HPDE6-E6E7 (cell line): ENCODE data around the gene FOXP3.

Source experiments
- DNase-seq: peaks from one replicate; pipeline ENCODE4 v3.0.0; 2011; ENCODE audit warnings: missing footprints; ENCODE audit errors: extremely low spot score

FOXP3 gene

DNA sequence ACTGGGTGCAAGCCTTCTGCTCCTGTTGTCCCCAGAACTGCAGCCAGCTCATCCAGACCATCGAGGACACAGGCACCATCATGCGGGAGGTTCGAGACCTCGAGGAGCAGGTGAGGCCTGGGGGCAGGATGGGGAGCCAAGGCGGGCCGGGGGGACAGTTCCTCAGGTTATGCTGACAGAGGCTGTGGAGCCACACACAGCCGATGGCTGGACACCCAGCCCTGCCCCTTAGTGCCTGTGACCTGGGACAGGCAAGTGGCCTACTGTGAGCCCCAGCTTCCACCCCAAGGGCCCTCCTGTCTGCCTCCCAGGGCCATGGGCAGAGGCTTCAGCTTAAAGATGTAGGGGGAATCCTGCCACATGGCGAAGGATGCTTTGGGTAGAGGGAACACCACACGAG is 14.9 kb downstream of the FOXP3 start:
- DNase-seq, result no peak

DNA sequence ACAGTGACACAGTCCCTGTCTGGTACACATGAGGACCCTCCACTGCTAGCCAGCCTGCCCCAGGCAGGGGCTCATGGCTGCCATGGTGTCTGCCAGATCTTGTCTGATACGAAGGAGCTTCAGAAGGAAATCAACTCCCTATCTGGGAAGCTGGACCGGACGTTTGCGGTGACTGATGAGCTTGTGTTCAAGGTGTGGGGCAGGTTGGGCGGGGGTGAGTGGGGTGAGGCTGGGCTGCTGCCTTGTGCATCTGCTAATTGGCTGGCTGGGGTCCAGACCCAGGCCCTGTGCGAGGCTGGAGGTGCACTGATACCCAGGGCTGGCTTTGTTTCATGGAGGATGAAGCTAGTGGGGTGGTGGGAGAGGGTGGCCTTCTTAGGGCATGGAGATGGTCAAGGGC is 15.4 kb downstream of the FOXP3 start:
- DNase-seq, result no peak

DNA sequence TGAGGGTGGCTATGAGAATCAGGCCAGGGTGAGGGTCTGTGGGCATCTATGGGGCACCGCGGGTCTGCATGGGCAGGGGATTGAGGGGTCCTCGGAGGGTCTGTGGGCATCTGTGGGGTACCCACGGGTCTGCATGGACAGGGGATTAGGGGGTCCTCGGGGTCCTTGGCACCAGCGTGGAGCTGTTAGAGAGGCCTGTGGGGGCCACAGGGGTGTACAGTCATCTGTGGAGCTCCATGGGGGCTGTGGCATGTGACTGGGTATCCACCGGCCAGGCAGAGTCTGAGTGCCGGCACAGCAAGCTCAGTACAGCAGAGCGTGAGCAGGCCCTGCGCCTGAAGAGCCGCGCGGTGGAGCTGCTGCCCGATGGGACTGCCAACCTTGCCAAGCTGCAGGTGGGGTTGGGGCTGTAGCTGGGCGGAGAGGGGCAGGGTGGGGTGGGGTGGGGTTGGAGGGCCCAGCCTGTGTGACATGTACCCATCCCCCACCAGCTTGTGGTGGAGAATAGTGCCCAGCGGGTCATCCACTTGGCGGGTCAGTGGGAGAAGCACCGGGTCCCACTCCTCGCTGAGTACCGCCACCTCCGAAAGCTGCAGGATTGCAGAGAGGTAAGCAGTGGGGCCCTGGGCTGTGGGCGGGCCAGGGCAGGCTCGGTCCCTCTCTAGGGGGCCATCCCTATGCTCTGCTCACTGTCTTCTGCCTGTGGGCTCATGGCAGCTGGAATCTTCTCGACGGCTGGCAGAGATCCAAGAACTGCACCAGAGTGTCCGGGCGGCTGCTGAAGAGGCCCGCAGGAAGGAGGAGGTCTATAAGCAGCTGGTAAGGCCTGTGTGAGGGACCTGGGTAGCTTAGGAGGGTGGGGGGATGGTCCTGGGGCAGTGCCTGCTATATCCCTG is 16.3 kb downstream of the FOXP3 start:
- DNase-seq, result no peak

DNA sequence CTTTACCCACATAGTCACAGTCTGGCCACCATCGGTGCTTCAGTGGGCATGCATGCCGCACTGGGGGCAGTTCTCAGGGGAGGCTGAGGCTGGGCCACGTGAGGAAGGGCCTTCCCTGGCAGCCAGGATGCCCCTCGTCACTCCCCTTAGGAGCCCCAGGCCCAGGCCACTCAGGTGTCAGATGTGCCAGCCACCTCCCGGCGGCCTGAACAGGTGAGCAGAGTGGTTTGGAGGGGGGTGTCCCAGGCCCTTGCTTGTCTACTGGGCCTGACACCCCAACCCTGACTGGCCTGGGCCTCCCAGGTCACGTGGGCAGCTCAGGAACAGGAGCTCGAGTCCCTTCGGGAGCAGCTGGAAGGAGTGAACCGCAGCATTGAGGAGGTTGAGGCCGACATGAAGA is 17.2 kb downstream of the FOXP3 start:
- no peak for DNase-seq

DNA sequence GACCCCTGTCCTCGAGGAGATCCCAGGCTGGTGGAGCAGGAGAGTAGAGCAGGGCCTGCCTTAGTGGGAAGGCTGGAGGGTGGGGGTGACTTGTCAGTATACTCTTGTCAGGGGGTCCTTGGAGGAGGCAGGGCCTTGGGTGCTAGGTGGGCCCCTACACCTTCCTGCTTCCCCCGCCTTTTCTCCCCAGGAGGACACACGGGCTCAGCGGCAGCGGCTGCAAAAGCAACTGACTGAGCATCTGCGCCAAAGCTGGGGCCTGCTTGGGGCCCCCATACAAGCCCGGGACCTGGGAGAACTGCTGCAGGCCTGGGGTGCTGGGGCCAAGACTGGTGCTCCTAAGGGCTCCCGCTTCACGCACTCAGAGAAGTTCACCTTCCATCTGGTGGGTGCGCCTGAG is 18.0 kb downstream of the FOXP3 start:
- no peak for DNase-seq

DNA sequence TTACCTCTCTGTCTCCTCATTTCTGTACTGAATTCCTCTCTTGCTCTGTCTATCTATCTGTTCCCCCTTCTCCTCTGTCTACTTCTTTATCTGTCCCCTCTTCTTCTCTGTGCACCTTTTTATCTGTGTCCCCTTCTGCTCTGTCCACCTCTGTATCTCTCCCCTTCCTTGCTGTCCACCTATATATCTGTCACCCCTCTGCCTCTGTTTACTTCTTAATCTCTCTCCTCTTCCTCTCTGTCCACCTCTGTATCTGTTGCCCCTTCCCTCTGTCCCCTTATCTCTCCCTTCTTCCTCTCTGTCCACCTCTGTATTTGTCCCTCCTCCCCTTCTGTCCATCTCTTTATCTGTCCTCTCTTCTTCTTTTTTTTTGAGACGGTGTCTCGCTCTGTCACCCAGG is 20.3 kb downstream of the FOXP3 start:
- DNase-seq, result no peak

DNA sequence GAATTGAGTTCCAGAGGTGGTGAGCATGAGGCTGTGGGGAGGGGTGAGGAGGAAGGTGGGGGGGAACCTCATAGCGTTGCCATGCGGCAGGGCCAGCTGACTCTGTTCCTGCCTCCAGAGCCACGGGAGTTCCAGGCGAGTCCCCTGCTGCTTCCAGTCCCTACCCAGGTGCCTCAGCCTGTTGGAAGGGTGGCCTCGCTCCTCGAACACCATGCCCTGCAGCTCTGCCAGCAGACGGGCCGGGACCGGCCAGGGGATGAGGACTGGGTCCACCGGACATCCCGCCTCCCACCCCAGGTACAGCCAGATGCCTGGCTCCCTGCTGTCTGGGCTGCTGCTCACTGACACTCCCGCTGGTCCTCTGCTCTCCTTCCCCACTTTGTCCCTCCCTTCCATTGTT is 21.3 kb downstream of the FOXP3 start:
- no peak for DNase-seq

DNA sequence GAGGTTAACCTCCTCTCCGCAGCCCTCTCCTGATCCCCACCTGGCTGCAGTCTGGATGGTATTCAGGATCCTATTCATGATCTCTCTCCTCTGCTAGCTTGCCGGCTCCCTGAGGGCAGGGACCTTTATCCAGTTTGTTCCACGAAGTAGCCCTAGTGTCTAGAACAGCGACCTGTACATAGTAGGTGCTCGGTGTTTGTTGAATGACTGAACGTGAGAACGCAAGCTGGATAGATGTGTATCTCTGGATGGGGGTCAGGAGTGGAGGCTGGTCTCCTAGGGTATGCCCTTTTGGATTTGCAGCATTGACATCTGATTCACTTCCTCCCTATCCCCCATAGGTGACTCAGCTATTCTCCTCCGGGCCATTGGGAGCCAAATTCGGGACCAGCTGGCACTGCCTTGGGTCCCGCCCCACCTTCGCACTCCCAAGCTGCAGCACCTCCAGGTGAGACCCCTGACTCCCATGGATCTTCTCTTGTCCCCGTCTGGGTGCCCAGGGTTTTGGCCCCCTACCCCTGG is 21.9 kb downstream of the FOXP3 start:
- DNase-seq, result no peak

DNA sequence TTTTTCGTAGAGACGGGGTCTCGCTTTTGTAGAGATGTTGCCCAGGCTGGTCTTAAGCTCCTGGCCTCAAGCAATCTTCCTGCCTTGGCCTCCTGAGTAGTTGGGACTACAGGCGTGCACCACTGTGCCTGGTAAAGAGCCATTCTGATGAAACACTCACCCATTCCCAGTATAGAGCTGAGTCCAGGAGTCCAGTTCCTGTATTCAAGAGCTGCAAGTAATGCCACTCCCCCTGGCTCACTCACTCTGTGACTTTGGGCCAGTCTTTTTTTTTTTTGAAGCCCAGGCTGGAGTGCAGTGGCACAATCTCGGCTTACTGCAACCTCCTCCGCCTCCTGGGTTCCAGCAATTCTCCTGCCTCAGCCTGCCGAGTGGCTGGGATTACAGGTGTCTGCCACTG is 25.8 kb downstream of the FOXP3 start:
- DNase-seq, result no peak

DNA sequence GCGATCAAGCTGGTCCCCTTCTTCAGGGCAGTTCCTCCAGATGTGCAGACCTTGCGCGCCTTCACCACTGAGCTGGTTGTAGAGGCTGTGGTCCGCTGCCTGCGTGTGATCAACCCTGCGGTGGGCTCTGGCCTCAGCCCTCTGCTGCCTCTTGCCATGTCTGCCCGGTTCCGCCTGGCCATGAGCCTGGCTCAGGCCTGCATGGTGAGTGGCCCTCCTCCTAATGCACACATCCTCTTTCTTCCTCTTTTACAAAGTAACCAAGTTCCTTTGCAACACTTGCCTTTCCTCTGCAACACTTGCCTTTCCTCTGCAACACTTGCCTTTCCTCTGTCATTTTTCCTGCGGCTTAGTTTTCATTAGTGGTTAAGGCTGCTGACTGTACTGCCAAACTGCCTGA is 27.4 kb downstream of the FOXP3 start:
- no peak for DNase-seq

DNA sequence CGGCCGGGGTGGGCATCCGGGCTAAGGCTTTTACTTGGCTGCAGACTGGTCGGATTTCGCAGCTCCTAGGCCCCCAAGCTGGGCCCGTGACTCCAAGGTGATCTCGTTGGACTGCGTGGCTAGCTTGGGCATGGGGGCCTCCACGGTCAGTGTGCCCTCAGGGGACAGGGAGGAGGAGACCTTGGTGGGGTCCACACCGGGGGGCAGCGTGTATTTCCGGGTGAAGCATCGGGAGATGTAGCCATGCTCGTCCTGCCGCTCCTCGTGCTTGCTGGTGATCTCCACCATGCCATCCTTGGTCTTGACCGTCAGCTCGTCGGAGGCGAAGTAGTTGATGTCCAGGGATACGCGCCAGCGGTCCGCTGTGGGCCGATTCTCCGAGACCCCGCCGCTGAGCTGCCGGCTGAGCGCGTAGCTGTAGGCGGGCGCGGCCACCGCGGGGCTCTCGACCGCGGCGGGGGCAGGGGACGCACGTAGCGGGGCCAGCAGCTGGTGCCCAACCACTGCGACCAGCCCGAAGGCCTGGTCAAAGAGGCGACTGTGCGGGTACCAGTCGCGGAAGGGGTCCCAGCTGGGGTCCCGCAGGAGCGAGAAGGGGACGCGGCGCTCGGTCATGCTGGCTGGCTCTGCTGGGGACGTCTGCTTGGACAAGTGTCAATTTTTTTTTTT is 30.5 kb downstream of the FOXP3 start:
- no peak for DNase-seq

DNA sequence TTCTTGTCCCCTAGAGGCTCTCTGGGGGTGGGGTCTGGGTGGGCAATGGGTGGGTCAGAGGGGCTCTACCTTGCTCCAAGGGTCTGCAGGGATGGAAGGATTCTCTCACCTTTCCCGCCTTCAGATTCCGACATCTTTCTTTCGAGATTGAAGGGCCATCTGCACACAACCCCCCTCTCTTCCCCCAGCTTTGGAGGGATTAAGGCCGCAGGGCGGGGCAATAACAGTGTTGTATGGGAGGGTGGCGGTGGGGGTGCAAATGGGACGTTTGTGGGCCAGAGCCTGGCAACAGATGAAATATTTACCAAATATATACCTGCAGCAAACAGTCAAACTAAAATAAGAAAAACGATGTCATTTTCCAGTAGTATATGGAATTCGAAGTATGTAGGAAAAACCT is 31.3 kb downstream of the FOXP3 start, which contains the start of gene CACNA1F:
CACNA1F (minus strand) TSS at position 165 of the 400 bp plus-strand sequence; CDS start at position 134, 31 bp downstream.
- no peak for DNase-seq

DNA sequence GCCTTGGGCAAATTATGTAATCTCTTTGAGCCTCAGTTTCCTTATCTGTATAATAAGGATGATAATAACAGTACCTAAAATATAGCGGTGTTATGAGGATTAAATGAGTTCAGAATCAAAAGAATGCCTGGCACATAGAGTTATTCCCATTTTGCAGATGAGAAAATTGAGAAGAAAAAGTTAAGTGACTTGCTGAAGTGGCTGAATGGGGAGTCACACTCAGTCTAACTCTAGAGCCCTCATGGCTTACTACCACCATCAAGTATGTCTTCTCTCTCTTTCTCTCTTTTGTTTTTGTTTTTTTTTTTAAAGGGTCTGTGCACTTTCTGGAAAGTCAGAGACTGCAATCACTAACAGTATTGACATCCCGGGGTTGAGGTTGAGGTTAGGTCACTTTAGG is 32.0 kb downstream of the FOXP3 start:
- DNase-seq, result no peak

DNA sequence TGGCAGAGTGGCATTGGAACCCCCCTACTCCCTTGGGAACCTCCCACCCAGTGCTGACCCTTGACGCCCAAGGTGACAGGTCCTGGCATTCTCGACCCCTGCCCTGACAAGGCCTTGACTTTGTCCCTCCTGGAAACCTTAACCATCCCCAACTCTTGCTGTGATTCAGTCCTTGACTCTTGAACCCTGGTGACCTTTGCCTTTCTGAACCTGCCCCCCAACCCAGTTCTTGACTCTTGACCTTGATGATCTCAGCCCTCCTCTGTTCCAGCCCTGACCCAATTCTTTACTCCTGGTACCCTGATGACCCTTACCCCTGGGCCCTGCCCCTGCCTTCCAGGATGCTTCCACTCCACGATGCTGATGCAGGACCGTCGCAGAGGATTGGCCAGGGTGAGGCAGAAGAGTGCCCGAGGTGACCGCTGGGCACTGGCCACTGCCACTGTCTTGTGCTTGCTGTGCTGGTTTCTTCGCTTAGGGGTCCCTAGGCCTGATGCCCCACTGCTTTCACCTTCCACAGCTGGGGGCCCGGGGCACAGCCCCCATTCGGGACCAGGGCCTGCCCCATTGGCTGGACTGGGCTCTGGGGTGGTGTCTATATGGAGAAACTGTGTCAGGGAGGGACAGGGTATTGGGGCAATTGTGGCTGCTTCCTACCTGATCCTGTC is 33.0 kb downstream of the FOXP3 start:
- DNase-seq, result no peak

DNA sequence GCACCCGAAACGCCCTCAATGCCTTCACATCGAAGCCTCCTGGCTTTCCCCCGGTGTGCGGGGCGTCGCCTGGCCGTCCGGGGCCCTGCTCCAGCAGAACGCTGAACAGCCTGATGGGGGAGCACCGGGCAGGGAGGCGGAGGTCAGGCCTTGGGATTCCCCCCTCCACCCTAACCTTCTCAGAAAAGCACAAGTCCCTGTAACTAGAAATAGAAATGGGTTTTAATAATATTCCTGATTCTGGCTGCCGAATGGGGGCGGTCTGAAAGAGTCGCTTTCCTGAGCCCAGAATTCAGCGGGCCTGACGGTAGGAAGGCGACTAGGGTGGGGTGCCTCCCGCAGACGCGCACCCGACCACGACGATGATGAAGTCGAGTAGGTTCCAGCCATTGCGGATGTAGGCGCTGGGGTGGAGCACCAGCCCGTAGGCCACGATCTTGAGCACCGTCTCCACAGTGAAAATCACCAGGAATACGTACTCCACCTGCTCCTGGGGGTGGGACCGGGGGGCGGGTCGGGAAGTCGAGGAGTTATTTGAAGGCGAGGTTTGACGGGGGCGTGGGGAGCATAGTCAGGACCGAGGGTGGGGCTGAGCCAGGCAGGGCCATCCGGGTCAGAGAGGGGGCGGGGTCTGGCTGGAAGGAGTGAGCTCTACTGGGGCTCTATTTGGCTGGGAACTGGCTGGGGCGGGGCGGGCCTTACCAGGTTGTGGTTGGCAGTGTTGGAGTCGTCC is 33.8 kb downstream of the FOXP3 start:
- peak; percentile 25 for DNase-seq

DNA sequence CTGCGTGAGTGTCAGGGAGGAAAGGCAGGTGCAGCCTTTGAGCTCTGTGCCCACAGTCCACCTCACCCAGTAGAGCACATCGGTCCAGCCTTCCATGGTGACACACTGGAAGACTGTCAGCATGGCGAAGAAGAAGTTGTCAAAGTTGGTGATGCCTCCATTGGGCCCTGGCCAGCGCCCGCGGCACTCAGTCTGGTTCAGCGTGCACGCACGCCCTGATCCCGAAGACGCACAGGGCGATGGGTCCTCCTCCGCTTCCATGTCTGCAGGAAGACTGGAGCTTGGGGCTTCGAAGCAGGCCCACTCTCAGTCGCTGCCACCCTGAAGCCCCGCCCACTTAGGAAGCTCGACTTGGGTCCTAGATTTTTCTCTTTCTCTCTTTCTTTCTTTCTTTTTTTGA is 36.3 kb downstream of the FOXP3 start:
- DNase-seq, result no peak

DNA sequence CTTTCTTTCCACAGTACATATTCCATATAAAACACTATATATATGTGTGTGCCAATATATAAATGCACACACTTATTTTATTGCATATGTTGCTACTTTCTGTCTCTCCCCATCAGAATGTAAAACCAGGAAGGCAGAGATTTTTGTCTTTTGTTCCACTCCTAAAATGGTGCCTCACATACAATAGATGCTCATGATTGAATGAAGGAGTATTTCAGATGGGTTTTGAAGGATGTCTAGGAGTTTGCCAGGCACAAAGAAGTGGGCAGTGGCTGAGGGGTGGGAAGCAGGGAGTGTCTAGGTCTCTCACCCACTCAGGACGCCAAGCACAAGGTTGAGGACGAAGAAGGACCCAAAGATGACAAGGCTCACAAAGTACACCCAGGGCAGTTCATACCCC is 36.8 kb downstream of the FOXP3 start:
- DNase-seq, result no peak

DNA sequence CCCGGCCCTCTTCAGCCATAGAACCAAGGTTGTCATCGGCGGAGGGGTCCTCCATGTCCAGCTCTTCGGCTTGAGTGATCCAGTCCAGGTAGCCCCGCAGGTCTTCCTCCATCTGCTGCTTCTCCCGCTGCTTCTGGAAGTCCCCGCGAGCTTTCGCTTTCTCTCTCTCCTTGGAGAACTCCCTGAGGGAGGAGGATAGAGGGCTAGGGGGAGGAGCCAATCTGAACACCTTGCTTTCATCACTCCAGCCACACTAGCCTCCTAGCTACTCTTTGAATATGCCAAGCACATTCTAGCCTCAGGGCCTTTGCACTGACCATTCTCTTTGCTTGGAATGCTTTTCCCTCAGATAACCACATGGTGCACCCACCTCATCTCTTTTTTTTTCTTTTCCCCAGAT is 37.6 kb downstream of the FOXP3 start:
- no peak for DNase-seq

DNA sequence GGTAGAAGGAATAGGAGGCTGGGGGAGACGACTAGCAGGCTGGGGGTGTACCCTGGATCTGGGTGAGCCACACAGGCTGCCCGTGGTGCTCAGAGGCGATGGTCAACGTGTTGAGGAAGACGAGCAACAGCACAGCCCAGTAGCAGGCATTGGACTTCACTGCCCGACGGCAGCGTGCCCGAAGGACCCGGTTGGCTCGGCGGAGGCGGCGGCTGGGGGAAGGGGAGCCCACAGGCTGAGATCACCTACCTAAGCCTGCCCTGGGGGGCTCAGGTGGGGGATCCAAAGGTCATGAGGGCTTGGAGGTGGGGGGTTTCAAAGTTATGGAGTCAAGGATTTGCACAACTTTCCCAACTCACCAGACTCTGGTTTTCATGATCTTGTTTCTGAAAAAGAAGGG is 38.7 kb downstream of the FOXP3 start:
- no peak for DNase-seq

DNA sequence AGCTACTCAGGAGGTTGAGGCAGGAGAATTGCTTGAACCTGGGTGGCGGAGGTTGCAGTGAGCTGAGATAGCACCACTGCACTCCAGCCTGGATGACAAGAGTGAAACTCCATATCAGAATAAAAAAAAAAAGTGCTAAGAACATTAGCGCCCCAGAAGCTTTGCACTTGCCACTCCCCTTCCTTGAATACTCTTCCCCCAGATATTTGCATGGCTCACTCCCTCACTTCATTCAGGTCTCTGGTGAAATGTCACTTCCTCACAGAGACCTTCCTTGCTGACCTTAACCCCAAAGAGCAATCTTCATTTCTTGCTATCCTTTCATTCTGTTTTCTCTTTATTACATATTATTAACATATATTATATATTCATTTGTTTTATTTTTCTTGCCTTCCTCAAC is 42.6 kb downstream of the FOXP3 start:
- DNase-seq, result no peak

DNA sequence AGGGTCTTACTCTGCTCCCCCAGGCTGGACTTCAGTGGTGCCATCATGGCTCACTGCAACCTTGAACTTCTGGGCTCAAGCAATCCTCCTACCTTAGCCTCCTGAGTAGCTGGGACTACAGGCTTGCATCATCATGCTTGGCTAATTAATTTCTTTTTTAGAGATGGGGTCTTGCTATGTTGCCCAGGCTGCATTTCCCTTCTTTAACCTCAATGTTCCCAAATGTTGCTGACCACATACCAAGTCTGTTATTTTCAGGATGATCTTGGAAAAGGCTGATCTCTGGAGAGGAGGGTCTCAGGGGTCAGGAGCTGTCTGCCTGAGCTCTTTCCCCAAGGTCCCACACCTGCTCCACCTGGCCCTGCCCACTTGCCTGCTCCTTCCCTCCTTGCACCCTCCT is 44.4 kb downstream of the FOXP3 start:
- no peak for DNase-seq

DNA sequence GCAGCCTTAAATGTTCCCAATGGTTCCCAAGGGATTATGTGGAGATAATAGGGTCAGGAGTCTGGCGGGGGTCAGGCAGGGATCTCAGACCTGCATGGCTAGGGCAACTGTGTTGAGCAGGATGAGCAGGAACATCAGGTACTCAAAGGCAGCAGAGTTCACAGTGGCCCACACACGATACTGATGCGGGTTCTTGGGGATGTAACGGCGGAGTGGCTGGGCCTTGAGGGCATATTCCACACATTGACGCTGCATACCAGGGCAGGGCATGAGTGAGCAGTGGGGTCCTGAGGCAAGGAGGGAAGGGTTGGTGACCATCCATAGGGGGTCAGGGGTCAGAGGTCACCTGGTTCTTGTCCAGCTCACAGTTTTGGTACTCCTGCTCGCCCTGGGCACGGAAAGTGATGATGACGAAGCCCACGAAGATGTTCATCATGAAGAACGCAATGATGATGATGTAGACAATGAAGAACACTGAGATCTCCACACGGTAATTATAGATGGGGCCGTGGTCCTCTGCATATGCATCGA is 49.4 kb downstream of the FOXP3 start:
- no peak for DNase-seq
